K562 (cell line): Measurements from ENCODE around the gene ADAP1. TPM values are rescaled to one million over a fixed set of nuclear protein-coding genes. Genes with fewer than 3 reads are reported as not detected.

Source experiments
- BMI1 ChIP-seq: fragments of 150-350 bp; IDR thresholded peaks from 2 replicates; pipeline ENCODE4 v1.6.1; 2014; ENCODE audit warnings: low read length
- CBFA2T3 ChIP-seq: fragments of 450-650 bp; IDR thresholded peaks from 2 replicates; pipeline ENCODE4 v1.6.1; 2017
- CCAR2 ChIP-seq: fragments of 200-400 bp; formaldehyde crosslinking; IDR thresholded peaks from 2 replicates; pipeline ENCODE4 v1.6.1; 2017; ENCODE audit warnings: mild to moderate bottlenecking, low read depth, low read length
- CCNT2 ChIP-seq: IDR thresholded peaks from 2 replicates; pipeline ENCODE4 v1.6.1; 2011; ENCODE audit warnings: borderline replicate concordance, low read depth, mild to moderate bottlenecking, moderate library complexity, mixed read lengths, low read length; ENCODE audit not compliant: insufficient read length; ENCODE audit errors: extremely low read depth
- ELF4 ChIP-seq: fragments of 450-650 bp; formaldehyde crosslinking; IDR thresholded peaks from 2 replicates; pipeline ENCODE4 v1.4.0; 2022; ENCODE audit warnings: missing genetic modification characterization
- ERF ChIP-seq: fragments of 450-650 bp; formaldehyde crosslinking; IDR thresholded peaks from 2 replicates; pipeline ENCODE4 v1.4.0; 2020; ENCODE audit warnings: mild to moderate bottlenecking, mixed read lengths
- HDAC1 ChIP-seq, 2 experiments: fragments of 450-650 bp; IDR thresholded peaks; 2 replicates each; pipeline ENCODE4 v1.6.1; 2016 to 2017; ENCODE audit warnings: inconsistent platforms in 1 of 2, mild to moderate bottlenecking in 1 of 2, moderate library complexity in 1 of 2
- HMG20A ChIP-seq: fragments of 450-650 bp; formaldehyde crosslinking; conservative IDR thresholded peaks from 2 replicates; pipeline ENCODE4 v1.4.0; 2020; ENCODE audit warnings: mild to moderate bottlenecking, mixed read lengths
- KDM4B ChIP-seq, 2 experiments: fragments of 450-650 bp in 1 of 2; sonication (generic) in 1 of 2; IDR thresholded peaks; 2 replicates each; pipeline ENCODE4 v1.6.1; 2016 to 2017; ENCODE audit warnings: borderline replicate concordance in 2 of 2, antibody characterized with exemption in 1 of 2, low read depth in 1 of 2, mild to moderate bottlenecking in 1 of 2
- LARP7 ChIP-seq: fragments of 450-650 bp; IDR thresholded peaks from 2 replicates; pipeline ENCODE4 v1.6.1; 2016
- MEF2A ChIP-seq: IDR thresholded peaks from 2 replicates; pipeline ENCODE4 v1.6.1; 2011; ENCODE audit warnings: low read depth, mild to moderate bottlenecking, low read length, moderate library complexity; ENCODE audit not compliant: control insufficient read depth
- OTX1 ChIP-seq: fragments of 450-650 bp; formaldehyde crosslinking; IDR thresholded peaks from 2 replicates; pipeline ENCODE4 v1.4.0; 2022; ENCODE audit warnings: mild to moderate bottlenecking
- PML ChIP-seq: IDR thresholded peaks from 2 replicates; pipeline ENCODE4 v1.6.1; 2012; ENCODE audit warnings: low read length, inconsistent platforms
- POLR3A ChIP-seq: IDR thresholded peaks from 2 replicates; pipeline ENCODE4 v1.6.1; 2011; ENCODE audit warnings: borderline replicate concordance, mild to moderate bottlenecking, moderate library complexity; ENCODE audit not compliant: insufficient read length, insufficient read depth; ENCODE audit errors: extremely low read depth
- RAD21 ChIP-seq, 2 experiments: fragments of 250-450 bp in 1 of 2; fragments of 450-650 bp in 1 of 2; sonication (Bioruptor Pico) in 1 of 2; formaldehyde crosslinking in 1 of 2; IDR thresholded peaks in 1 of 2; conservative IDR thresholded peaks in 1 of 2; 2 replicates each; pipeline versions ENCODE4 v1.4.0 to v1.8.0; 2020 to 2022; ENCODE audit warnings: mild to moderate bottlenecking in 2 of 2, moderate library complexity in 1 of 2
- SIN3A ChIP-seq, 2 experiments: fragments of 150-350 bp in 1 of 2; IDR thresholded peaks; 2 replicates each; pipeline ENCODE4 v1.6.1; 2011 to 2016; ENCODE audit warnings: borderline replicate concordance in 2 of 2, low read depth in 2 of 2, low read length in 2 of 2, mild to moderate bottlenecking in 2 of 2, moderate library complexity in 2 of 2; ENCODE audit not compliant: control insufficient read depth in 1 of 2
- SMARCE1 ChIP-seq: fragments of 450-650 bp; IDR thresholded peaks from 2 replicates; pipeline ENCODE4 v1.7.1; 2016; ENCODE audit warnings: mild to moderate bottlenecking
- SRSF7 ChIP-seq: fragments of 200-400 bp; formaldehyde crosslinking; optimal IDR thresholded peaks from 2 replicates; pipeline ENCODE3; 2017; ENCODE audit warnings: mild to moderate bottlenecking, low read depth, low read length
- SUPT5H ChIP-seq: fragments of 450-650 bp; IDR thresholded peaks from 2 replicates; pipeline ENCODE4 v1.6.1; 2016
- XRCC3 ChIP-seq: fragments of 450-650 bp; IDR thresholded peaks from 2 replicates; pipeline ENCODE4 v1.6.1; 2017; ENCODE audit warnings: mild to moderate bottlenecking, moderate library complexity
- ZC3H4 ChIP-seq: sonication (generic); formaldehyde crosslinking; IDR thresholded peaks from 2 replicates; pipeline ENCODE4 v1.9.0; 2021; ENCODE audit warnings: missing genetic modification reagents, borderline replicate concordance
- ZFX ChIP-seq: sonication (generic); formaldehyde crosslinking; IDR thresholded peaks from 2 replicates; pipeline ENCODE4 v1.8.0; 2022; ENCODE audit warnings: mild to moderate bottlenecking, missing genetic modification reagents, moderate library complexity
- ZNF253 ChIP-seq: fragments of 250-450 bp; sonication (Bioruptor Pico); conservative IDR thresholded peaks from 2 replicates; pipeline ENCODE4 v1.6.1; 2021; ENCODE audit warnings: mild to moderate bottlenecking
- ZNF316 ChIP-seq: fragments of 450-650 bp; IDR thresholded peaks from 2 replicates; pipeline ENCODE4 v1.6.1; 2016
- ZSCAN29 ChIP-seq: fragments of 450-650 bp; IDR thresholded peaks from 2 replicates; pipeline ENCODE4 v1.6.1; 2017
- polyA plus RNA-seq, 8 experiments: library from polyadenylated mRNA; depleted of rRNA in 4 of 8; stranded (reverse) in 5 of 8; unstranded in 3 of 8; fragments of >200 nt; fragmentation: Nextera tagmentation in 2 of 8; fragmentation: Illumina TruSeq in 1 of 8; extraction: Ambion mirVana in 2 of 8; extraction: Trizol in 1 of 8; gene quantifications; 2 replicates each; pipeline versions ENCODE4 v1.2.1 to v1.2.3, GENCODE V29; 2011 to 2014; ENCODE audit warnings: inconsistent platforms in 1 of 8, missing spikeins in 1 of 8
- total RNA-seq, 7 experiments: library from RNA; depleted of rRNA in 6 of 7; stranded (reverse); fragments of >200 nt in 6 of 7; fragmentation: Illumina TruSeq in 2 of 7; extraction: Trizol in 2 of 7; gene quantifications; 2 replicates each; pipeline versions ENCODE4 v1.2.1 to v1.2.3, GENCODE V29; 2011 to 2021; ENCODE audit warnings: low replicate concordance in 1 of 7
- TF ChIP-seq, protein P1 (sequence below): fragments of 450-650 bp; IDR thresholded peaks from 2 replicates; pipeline ENCODE4 v1.6.1; 2016
- TF ChIP-seq, protein P2 (sequence below): fragments of 450-650 bp; IDR thresholded peaks from 2 replicates; pipeline ENCODE4 v1.7.1; 2018; ENCODE audit warnings: mild to moderate bottlenecking, low read depth; ENCODE audit not compliant: partially characterized antibody

ADAP1 gene
- total and polyA plus RNA-seq, 9 of the 15 experiments (the other 6 are each of a cell fraction or from before 2014, with no cell fraction given), result 0.27 to 1.4 (median 0.52) TPM; not detected in 3

DNA sequence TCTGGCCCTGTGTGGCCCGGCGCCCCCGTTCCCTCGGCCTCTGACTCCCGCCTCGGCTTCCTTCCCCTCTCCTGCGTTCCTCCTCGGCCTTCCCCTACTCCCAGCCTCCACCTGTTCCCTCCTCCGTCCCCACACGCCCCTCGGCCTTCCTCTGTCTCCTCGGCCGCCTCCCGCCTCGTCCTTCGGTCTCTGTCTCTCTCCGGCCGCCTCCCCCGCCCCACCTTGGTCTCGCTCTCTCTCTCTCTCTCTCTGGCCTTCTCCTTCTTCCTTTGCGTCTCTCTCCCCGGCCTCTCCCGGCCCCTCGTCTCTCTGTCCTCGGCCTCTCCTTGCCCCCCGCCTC, 77.5 kb downstream of the ADAP1 start (continued):
- no peak for TF ChIP-seq ERF
- TF ChIP-seq SRSF7, result no peak
- peak; percentile 67 for TF ChIP-seq ZFX (CRISPR knock-in tag)
- TF ChIP-seq, protein P1, sequence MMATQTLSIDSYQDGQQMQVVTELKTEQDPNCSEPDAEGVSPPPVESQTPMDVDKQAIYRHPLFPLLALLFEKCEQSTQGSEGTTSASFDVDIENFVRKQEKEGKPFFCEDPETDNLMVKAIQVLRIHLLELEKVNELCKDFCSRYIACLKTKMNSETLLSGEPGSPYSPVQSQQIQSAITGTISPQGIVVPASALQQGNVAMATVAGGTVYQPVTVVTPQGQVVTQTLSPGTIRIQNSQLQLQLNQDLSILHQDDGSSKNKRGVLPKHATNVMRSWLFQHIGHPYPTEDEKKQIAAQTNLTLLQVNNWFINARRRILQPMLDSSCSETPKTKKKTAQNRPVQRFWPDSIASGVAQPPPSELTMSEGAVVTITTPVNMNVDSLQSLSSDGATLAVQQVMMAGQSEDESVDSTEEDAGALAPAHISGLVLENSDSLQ, result peak; percentile 86
- TF ChIP-seq ZNF253, result no peak
- TF ChIP-seq SIN3A (IDR thresholded peaks at IDR 0.05; ENCODE audit: borderline replicate concordance in 2 of 2, control insufficient read depth in 1 of 2, low read depth in 2 of 2, low read length in 2 of 2), result peak in 1 of 2 experiments; percentile 50; a peak in 1 of 4 replicates
- TF ChIP-seq MEF2A, result no peak
- no peak for TF ChIP-seq HMG20A (CRISPR knock-in tag)
- no peak for TF ChIP-seq CBFA2T3
- 0 out of 2 replicates have a peak, but pooled peaks have one; percentile 42 for TF ChIP-seq SMARCE1
- peak; percentile 32; the same call in 1 of the 2 replicates for TF ChIP-seq LARP7
- TF ChIP-seq XRCC3, result no peak
- TF ChIP-seq ELF4, result peak; percentile 94
- no peak for TF ChIP-seq PML
- TF ChIP-seq POLR3A, result no peak
- peak in 1 of 2 experiments; percentile 54; a peak in 2 of 4 replicates for TF ChIP-seq HDAC1 (IDR thresholded peaks at IDR 0.05)
- peak; percentile 73 for TF ChIP-seq SUPT5H
- TF ChIP-seq, protein P2, sequence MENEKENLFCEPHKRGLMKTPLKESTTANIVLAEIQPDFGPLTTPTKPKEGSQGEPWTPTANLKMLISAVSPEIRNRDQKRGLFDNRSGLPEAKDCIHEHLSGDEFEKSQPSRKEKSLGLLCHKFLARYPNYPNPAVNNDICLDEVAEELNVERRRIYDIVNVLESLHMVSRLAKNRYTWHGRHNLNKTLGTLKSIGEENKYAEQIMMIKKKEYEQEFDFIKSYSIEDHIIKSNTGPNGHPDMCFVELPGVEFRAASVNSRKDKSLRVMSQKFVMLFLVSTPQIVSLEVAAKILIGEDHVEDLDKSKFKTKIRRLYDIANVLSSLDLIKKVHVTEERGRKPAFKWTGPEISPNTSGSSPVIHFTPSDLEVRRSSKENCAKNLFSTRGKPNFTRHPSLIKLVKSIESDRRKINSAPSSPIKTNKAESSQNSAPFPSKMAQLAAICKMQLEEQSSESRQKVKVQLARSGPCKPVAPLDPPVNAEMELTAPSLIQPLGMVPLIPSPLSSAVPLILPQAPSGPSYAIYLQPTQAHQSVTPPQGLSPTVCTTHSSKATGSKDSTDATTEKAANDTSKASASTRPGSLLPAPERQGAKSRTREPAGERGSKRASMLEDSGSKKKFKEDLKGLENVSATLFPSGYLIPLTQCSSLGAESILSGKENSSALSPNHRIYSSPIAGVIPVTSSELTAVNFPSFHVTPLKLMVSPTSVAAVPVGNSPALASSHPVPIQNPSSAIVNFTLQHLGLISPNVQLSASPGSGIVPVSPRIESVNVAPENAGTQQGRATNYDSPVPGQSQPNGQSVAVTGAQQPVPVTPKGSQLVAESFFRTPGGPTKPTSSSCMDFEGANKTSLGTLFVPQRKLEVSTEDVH, result no peak
- TF ChIP-seq KDM4B (IDR thresholded peaks at IDR 0.05; ENCODE audit: borderline replicate concordance in 2 of 2, low read depth in 1 of 2), result 0 out of 4 replicates have a peak, but pooled peaks of 1 of the 2 experiments have one; percentile 1
- no peak for TF ChIP-seq ZNF316
- TF ChIP-seq BMI1, result no peak
- TF ChIP-seq ZC3H4 (CRISPR knock-in tag), result no peak
- no peak for TF ChIP-seq CCAR2
- TF ChIP-seq RAD21 (CRISPR knock-in tag; conservative IDR thresholded peaks at IDR 0.05 in 1 of 2, IDR thresholded peaks at IDR 0.05 in 1 of 2), result no peak
- TF ChIP-seq ZSCAN29, result no peak
- peak; percentile 70; the same call in 1 of the 2 replicates for TF ChIP-seq OTX1 (CRISPR knock-in tag)
- no peak for TF ChIP-seq CCNT2
